Activated CD8-positive, alpha-beta memory T cell treated with anti-CD3 and anti-CD28 coated beads for 24 hours (primary cell): ENCODE data around the gene KRT78.

ENCODE experiments used
- DNase-seq: peaks from one replicate; pipeline ENCODE4 v3.0.0-alpha.2; 2020

Gene KRT78

DNA sequence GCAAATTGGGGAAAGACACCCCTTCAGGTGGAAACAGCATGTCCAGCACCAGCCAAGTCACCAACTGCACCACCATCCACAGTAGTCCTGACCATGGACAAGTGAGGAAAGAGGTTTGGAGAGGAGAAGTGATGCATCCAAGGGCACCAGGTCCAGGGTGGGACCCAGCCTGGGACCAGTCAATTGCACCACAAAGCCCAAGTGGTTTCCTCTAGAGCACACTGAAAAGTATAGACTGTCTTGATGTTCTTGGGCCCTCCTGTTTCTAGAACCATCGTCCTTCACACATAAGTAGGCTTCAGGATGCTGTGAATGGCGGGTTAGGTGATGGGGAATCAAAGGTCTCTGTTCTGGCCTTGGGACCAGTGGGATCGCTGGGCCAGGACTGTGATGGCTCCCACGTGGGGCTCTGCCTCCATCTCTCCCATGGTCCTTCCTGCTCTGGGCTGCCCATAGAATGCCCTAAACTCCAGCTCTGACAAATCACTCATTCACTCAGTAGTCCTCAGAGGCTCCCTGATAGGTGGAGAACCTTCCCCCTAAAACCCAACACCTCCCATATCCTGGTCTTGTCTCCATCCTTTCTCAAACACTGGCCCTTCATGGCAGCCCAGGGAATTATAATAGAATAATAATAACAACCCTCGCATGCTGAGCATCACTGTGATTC is 23.9 kb downstream of the KRT78 start:
- no peak for DNase-seq

DNA sequence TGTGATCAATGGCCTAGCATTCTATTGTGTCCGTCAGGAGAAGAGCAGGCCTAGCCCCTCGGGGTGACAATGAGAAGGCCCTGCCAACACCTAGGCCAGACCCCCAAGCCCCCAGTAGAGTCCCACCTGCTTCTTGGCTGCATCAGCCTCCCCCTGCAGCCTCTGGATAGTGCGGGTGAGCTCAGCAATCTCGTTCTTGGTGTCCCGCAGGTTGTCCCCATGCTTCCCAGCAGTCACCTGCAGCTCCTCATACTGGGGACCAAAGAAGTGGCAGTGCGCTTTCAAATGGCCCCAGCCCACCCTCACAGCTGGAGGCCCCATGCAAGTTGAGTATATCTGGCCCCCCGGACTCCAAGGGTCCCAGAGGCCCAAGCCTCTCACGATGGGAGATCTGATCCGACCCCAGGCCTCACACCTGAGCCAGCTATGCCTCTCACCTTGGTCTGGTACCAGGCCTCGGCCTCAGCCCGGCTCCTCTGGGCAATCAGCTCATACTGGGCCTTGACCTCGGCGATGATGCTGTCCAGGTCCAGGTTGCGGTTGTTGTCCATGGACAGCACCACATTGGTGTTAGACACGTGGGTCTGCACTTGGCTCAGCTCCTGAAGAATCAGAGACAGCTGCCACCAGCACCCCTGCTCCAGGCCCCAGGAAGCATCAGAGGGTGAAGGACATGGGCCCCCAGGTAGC is 24.9 kb downstream of the KRT78 start:
- no peak for DNase-seq

DNA sequence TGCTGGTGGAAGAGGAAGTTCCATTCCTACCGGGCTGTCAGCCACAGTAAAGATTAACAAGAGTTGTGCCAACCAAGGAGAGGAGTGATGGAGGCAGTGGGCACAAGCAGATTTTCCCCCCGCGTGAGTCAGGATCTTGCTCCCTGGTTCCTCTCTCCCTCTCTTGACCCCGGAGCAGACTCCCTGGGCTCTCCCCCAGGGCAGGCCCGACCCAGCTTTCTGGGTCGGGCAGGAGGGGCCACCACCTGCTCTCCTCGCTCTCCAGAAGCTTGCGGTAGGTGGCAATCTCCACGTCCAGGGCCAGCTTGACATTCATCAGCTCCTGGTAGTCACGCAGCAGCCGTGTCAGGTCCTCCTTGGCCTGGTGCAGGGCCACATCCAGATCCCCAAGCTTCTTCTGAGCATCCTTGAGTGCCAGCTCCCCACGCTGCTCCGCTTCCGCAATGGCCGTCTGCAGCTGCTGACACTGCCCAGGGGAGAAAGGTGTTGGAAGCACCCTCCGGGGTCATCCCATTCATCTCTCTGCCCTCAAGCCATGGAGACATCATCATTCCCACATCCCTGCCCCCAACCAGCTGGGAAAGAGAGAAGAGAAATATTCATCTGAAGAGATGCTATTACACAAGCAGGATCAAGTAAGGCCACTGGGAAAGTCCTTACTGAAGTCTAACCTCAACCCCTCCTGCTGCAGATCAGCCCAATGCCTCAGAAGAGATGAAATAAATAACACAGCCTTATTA is 25.9 kb downstream of the KRT78 start:
- DNase-seq: no peak

DNA sequence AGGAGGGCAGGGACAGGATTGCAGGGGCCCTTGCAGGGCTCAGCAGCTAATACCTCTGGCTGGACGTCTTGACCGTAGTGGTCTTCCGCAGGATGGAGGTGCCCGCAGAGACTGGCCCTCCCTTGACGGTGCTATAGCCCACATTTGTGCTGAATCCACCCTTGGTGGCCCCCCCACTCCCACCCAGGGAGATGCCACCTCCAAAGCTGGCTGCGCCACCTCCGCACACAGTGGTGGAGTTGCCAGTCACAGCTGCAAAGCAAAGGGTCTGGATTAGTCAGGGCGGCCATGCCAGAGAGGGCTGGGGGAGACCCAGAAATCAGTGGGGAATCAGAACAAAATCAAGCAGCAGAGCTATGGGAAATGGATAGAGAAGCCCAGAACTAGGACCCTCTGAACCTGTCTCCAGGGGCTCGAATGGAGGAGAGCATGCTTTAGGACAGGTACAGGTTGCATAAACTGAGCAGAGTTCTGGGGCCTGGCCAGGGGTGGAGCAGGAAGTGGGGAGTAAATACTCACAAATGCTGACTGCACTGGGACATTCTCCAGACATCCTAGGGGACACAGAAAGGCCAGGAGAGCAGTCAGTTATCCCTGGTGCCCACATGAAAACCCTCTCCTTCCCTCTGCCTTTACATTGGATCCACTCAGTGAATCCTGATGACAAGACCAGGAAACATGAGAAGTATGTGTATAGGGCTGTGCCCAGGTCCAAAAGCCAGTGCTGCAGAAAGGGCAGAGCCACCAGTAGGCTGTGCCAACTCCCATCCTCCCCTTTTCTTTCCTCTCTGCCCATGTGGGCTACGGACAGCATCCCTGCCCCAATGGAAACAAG is 26.8 kb downstream of the KRT78 start:
- DNase-seq: no peak

DNA sequence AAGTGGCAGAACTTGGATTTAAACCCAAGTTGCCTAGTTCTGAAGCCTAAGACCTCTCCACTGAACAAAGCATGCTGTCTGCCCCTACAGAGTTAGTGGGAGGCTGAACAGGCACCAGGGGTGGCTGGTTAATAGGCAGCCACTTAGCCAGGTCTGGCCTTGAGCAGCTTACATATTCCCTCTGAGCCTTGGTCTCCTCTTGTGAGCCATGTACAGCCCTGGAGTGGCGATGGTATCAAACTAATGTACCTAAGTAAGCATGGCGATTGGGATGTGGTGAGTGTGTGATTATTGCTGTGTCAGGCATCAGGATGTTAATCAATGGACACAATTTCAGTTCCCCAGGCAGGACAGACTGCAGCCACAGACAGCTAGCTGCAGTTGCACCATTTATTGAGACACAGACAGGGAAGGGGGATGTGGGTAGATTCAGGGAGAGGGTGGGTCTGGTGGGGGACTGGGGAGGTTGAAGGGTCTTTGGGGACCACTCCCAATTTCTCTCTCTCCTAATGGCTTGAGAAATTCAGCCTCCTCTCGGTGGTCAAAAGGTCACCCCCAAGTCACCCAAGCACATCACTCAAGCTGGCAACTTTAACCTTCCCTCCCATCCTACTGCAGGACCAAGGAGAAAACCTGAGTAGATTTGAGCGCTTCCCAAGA is 27.6 kb downstream of the KRT78 start:
- DNase-seq: no peak

DNA sequence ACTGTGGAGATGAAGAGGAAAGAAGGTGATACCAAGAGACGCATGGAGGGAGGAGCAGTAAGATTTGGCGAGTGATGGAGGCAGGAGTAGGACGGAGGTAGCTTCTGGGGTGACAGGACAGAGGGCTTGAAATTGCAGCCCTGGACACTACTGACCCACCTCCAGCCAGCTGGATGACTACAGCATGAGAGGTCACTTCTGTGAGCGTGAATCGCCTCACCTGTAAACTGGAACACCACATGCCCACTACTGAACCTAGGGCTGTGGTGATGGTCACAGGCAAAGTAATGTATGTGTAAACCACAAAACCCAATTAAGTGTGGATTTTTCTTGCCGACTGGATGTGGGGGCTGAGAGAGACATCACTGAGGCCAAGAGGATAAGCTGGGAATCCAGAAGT is 28.3 kb downstream of the KRT78 start:
- DNase-seq: no peak

DNA sequence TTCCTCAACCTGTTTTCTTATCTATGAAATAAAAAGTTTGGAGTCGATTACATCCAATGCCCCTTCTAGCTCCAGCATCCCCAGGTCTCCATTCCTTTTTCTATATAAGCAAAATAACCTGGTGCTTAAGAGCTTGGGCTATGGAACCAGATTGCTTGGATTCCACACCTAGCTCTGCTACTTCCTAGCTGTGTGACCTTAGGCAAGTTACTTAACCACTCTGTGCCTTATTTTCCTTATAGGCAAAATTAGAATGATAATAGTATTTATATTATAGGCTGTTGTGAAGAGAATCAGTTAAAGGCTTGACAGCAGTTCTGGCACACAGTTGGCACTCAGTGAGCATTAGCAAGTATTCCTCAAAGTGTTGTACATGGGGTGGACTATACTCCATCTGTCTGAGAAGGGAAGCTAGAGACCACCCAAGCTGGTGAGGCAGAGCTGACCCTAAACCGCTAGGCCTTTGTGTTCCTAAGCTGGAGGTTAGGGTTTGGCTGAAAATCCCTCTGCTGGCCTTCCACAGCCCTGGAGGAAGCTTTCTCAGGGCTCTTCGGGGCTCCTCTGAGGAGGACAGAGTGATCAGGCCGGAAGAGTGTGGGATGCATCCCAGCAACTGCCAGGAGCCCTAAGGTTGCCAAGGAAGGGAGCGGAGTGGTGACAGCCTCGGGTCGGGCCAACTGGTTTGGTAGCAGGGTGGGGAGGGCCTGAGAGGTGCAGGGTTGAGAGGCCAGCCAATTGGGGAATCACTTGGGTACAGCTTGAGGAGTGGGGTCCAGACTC is 28.9 kb downstream of the KRT78 start:
- DNase-seq: no peak

DNA sequence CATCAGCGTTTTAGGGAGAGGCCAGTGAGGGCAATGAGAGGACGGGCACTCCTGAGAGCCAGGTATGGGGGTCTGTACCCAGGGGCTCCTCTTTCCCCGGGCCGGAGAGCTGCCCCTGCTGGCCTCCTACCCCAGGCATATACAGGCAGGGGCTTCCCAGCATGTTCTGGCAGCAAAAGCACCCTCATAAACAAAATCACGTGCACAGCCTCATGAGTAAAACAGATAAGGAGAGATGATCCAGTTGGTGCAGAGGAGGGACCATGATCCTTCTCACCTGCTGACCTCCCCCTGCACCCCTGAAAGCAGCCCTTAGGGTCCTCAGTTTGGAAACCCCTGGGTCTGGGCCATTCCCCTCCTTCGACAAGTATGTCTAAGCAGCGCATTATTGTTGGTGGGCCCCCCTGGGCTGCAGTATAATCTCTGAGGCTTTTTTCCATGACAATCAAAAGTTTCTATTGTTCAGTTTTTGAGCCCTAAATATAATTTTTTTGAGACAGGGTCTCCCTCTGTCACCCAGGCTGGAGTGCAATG is 29.8 kb downstream of the KRT78 start:
- no peak for DNase-seq

DNA sequence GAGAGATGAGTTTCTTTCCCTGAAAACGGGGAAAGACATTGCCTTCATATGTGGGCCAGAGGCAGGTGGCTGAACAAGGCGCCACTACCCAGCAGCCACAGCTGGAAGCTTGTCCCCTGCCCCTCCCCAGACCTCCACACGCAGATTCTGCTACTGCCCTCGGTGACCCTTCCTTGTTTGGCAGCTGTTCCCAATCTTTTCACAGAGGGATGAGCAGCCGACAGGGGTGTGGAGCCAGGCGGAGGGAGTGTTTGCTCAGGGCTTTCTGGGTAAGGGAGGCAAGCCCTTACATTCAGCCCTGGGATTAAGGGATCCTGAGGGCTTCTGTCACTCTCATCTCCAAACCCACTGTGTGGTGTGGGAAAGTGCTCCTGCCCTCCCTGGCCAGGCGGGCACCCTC is 30.4 kb downstream of the KRT78 start:
- no peak for DNase-seq

DNA sequence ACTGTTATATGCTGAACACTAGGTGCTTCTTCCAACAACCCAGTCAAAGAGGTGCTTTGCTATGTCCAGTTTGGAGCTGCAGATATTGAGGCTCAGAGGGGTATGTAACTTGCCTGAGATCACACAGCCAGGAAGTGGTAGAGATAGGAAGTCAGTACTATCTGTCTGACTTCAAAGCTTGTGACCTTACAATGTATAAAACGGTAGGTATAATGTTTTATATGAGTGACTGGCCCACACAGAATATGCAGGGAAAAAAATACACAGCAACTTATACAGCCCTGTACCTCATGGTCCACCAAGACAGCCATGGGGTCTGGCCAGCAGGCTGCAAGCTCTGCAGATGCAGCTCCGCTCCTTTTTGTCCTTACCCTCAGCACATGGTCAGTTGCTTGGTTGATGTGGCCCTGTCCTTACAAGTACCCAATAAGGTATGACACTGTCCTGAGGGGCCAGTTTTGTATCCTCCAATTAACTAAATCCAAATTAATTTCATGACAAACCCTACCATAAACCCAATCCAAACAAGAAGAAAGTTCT is 31.0 kb downstream of the KRT78 start:
- no peak for DNase-seq

DNA sequence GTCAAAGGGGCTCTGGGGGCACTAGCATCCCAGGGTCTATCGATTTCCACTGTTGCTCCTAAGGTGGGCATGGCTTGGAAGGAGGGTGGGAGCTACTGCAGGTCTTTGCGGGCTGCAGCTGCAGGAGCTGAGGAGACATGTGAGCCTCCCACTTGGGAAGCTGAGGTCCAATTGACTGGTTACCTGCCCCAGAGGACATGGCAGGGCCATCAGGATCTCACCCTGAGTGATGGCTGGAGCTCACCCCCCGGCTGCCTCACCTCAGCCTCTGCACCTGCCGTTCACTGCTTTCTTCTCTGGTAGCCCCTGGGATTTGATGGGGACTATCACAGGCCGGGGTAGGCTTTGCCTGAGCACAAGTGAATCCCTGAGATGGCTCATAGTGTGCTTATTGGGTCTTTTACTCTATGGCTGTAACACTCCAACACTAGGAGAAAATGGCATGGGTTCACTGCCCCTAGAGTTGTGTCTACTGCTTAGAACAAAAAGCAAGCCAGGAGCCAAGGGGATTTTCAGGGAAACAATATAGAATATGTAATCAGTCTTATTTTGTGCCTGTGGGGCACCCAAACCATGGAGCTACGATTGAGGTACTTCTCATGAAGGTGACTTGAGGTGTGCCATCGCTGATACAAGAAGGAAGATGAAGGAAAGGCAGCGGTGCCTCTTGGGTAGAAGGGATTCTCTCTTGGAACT is 31.6 kb downstream of the KRT78 start:
- no peak for DNase-seq

DNA sequence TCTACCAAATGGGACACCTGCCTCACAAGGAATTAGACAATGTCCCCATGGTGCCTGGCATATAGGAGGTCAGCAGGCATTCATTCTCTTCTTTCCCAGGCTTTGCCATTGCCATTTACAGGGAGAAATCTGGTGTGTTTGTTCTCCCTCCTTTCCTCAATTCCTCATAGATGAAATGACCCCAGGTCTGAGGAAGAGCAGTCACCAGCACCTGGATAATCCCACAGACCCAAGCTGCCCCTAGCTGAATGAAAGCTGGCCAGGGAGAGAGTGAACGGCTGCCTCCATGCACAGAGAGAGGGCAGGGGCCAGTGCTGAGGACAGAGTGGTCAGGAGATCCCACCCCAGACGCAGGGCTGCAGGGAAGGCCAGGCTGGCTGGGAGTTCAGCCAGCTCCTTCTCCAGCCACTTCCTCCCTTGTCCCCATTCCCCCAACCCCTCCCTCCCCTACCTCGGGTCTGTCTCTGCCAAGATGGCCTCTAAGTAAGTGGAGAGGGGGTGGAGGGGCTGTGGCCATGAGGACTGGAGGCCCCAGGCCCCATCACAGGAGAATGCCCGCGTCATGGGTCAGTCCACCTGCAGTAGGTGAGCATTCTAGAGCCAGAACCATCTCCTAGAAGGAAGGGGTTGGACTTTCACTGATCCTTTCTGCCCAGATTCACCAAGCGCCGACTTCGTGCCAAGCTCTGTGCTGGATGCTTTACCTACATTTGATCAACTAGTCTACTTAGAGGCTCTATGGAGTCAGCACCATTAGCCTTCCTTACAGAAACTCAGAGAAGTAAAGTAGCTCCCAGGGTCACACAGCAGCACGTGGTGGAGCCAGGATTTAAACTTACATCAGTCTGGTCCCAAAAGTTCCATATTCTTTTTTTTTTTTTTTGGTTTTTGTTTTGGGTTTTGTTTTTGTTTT is 32.9 kb downstream of the KRT78 start:
- DNase-seq: no peak

DNA sequence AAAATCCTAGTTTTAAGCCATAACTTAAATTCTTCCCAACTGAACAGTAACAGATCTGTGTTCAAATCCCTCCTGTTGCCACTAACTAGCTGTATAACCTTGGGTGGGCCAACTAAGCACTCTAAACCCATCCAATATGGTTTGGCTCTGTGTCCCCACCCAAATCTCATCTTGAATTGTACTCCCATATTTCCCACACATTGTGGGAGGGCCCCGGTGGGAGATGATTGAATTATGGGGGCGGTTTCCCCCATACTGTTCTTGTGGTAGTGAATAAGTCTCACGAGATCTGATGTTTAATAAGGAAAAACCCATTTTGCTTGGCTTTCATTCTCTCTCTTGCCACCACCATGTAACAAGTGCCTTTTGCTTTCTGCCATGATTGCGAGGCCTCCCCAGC is 33.6 kb downstream of the KRT78 start:
- DNase-seq: no peak

DNA sequence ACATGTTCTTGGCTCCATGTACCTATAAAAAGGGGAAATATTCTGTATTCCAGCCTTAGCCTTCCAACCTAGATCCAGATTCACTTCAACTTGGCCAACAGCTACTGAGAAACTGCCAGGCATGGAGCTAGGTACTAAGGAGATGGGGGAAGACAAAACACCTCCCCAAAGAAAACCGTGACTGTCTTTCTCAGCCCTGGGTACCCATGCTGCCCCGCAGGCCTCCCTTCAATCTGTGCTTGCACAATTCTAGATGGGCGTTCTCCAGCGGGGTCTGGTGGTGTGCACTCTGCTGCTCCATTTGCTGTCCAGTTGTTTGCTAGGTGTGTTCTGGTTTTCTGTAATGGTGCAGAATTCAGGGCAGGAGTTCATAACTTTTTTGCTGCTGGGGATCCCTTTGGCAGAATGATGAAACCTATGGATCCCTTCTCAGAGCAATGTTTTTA is 34.1 kb downstream of the KRT78 start:
- no peak for DNase-seq

DNA sequence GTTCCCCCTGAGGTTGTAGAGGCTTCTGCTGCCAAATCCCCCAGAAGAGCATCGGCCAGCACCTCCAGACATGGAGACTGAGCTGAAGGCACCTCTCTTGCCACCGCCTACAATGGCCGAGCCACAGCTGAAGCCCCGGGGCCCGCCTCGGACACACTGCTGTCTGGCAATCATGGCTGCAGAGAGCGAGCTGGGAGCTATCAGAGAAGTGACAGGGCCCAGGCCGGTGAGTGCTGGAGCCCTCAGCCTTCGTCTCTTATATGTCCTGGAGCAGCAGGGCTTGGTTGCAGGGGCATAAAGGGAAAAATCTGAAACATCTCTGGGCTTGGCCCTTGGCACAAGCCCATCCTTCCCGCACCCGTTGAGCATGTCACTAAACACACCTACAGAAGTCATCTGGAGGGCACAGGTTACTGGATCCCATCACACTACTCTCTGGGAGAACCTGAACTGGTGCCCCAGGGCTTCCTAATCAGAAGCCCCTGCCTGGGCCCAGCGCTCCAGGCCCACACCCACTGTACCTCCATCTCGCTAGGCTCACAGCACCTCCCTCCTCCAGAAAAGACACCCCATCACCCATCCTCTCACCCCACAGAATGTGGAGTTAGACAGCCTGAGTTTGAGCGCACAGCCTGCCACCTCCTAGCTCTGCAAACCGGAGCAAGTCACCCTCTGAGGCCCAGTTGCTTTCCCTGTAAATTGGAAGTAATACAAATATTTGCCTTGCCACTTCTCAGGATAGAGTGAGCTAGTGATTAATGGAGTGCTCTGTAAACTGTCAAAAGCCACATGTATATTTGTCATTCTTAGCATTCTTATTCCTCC is 34.7 kb downstream of the KRT78 start, which contains the start of gene KRT4:
KRT4 (minus strand) TSS at position 232 of the 825 bp plus-strand sequence; CDS start at position 174, 58 bp downstream.
- DNase-seq: no peak

DNA sequence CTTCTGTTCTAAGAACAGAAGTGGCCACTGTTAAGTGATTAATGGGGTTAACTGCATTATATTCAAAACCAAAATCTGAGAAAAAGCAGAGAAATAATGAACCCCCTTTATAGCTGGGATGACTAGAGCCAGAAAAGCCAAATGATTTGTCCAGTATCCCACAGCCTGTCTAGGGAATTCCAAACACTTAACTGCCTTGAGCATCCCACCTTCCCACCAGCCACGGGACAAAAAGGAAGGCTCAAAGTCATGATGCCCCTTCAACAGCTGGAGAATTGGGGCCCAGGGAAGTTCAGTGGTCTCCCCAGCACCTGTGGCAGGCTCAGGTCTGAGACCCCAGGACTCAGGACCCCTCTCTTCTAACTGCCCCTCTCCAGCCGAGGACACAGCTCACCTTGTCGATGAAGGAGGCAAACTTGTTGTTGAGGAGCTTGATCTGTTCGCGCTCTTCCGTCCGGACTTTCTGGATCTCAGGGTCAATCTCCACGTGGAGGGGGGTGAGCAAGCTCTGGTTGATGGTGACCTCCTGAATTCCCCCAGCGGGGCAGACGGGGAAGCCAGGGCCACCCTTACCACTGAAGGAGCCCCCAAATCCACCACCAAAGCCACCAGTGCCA is 35.5 kb downstream of the KRT78 start:
- no peak for DNase-seq

DNA sequence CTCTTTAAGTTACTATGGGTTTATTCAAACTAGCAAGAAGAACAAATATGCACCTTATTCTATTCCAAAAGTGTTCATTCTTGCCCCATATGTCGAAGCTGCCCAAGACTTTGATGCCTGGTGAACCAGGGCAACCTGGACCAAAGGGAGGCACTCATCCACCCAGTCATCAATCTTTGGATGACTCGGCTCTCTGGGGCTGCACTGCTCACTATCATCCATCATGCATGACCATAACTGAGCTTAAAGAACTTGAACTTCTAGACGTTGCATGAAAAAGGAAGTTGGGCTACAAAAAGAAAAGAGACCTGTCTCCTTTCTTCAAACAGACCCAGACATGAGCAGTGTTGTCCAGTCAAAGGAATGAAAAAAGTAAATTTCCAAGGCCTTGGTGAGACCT is 36.0 kb downstream of the KRT78 start:
- no peak for DNase-seq

DNA sequence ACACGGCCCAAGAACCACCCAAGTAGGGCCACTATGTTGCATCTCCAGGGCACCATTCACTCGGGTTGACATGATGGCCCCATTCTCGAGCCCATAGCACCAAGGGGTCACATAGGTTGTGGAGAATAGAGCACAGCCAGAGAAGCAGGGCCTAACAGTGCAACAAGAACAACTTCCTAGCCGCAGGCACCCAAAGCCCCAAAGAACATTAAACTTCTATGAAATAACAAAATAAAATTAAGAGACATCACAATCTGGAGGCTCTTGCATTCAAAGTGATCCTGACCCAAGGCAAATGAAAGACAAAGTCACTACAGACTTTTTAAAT is 36.8 kb downstream of the KRT78 start:
- DNase-seq: no peak
